ENCODE data around the gene MROH8. TPM values are rescaled to one million over a fixed set of nuclear protein-coding genes. Genes with fewer than 3 reads are reported as not detected.

Gene MROH8
- total RNA-seq, 1 donor from 2014 or later, result 1.5 TPM

- peaks cover 0 to 44% of the 10 kb centered on the region in 2 donors for H3K36me3 ChIP-seq
Measured at GRCh38 chr20:37200926-37201826, 21.8 kb upstream of the MROH8 start.

GRCh38 chr20:37200376-37200775 is 21.0 kb upstream of the MROH8 start:
- peaks cover 0 to 37% of the 10 kb centered on the region in 2 donors for H3K36me3 ChIP-seq
- no peak for TF ChIP-seq POLR2A (IDR thresholded peaks at IDR 0.05)
- TF ChIP-seq CTCF (IDR thresholded peaks at IDR 0.05), result no peak
- TF ChIP-seq POLR2AphosphoS5 (IDR thresholded peaks at IDR 0.05; ENCODE audit: insufficient read depth in 1 of 2, low read depth in 1 of 2), result no peak
- no peaks in the 10 kb centered on the region for H3K27me3 ChIP-seq
- H3K4me3 ChIP-seq, result no peak overlapping the region
- DNase-seq (ENCODE audit: extremely low spot score in 2 of 2), result no peak
- no peaks in the 10 kb centered on the region for H3K9me3 ChIP-seq
- peaks cover 26% of the 10 kb centered on the region for H3K4me1 ChIP-seq
- no peak overlapping the region for H3K27ac ChIP-seq
- intact Hi-C loops (cut with DNase I), result loop anchor here (5.0 kb wide), 1 partner anchor 337 kb away; no protein-coding TSS in a partner anchor

More at GRCh38 chr20:37200926-37201826, 21.8 kb upstream of the MROH8 start:
- Histone ChIP-seq H3K27ac (peak overlapping the region; percentile 47), H3K9me3 (no peaks in the 10 kb centered on the region), H3K4me1 (peaks cover 26% of the 10 kb centered on the region), H3K27me3 (no peaks in the 10 kb centered on the region), H3K4me3 (no peak overlapping the region)
- intact Hi-C loops (cut with DNase I), result loop anchor here (5.0 kb wide), 1 partner anchor 336 kb away; no protein-coding TSS in a partner anchor
- TF ChIP-seq POLR2A (IDR thresholded peaks at IDR 0.05) (no peak), POLR2AphosphoS5 (IDR thresholded peaks at IDR 0.05; ENCODE audit: insufficient read depth in 1 of 2, low read depth in 1 of 2) (no peak), CTCF (IDR thresholded peaks at IDR 0.05) (no peak)
- DNase-seq (ENCODE audit: extremely low spot score in 2 of 2), result no peak

GRCh38 chr20:37198932-37199660 is 19.7 kb upstream of the MROH8 start:
- Histone ChIP-seq H3K9me3 (no peaks in the 10 kb centered on the region), H3K4me1 (peaks cover 26% of the 10 kb centered on the region), H3K4me3 (no peak overlapping the region), H3K27ac (no peak overlapping the region), H3K27me3 (no peaks in the 10 kb centered on the region), H3K36me3 (peaks cover 0 to 25% of the 10 kb centered on the region in 2 donors)
- intact Hi-C loops (cut with DNase I), result no loop called here
- DNase-seq (ENCODE audit: extremely low spot score in 2 of 2), result no peak
- TF ChIP-seq CTCF (IDR thresholded peaks at IDR 0.05) (no peak), POLR2A (IDR thresholded peaks at IDR 0.05) (no peak), POLR2AphosphoS5 (IDR thresholded peaks at IDR 0.05; ENCODE audit: insufficient read depth in 1 of 2, low read depth in 1 of 2) (no peak)

GRCh38 chr20:37194621-37195417 is 15.5 kb upstream of the MROH8 start:
- intact Hi-C loops (cut with DNase I), result no loop called here
- Histone ChIP-seq H3K36me3 (peaks cover 0 to 8% of the 10 kb centered on the region in 2 donors), H3K27ac (no peak overlapping the region), H3K4me1 (peaks cover 34% of the 10 kb centered on the region), H3K4me3 (no peak overlapping the region), H3K9me3 (no peaks in the 10 kb centered on the region), H3K27me3 (no peaks in the 10 kb centered on the region)
- DNase-seq (ENCODE audit: extremely low spot score in 2 of 2), result no peak
- TF ChIP-seq CTCF (IDR thresholded peaks at IDR 0.05) (no peak), POLR2AphosphoS5 (IDR thresholded peaks at IDR 0.05; ENCODE audit: insufficient read depth in 1 of 2, low read depth in 1 of 2) (no peak), POLR2A (IDR thresholded peaks at IDR 0.05) (no peak)

Data from vagina (tissue), 2 donors.